Vagina (tissue), 2 donors: ENCODE measurements around the gene CDH1. TPM values are rescaled to one million over a fixed set of nuclear protein-coding genes. Genes with fewer than 3 reads are reported as not detected.

Source experiments
- DNase-seq, 2 donors: peaks; one replicate each; pipeline ENCODE4 v3.0.0-alpha.2; 2017; ENCODE audit errors: extremely low spot score in 2 of 2
- H3K27ac ChIP-seq: fragments of 200-600 bp; sonication (generic); one replicate; pipeline ENCODE4 v1.5.1; 2019
- H3K27me3 ChIP-seq: fragments of 200-600 bp; sonication (generic); one replicate; pipeline ENCODE4 v1.5.1; 2019
- H3K36me3 ChIP-seq, 2 donors: fragments of 200-600 bp; sonication (generic); one replicate each; pipeline ENCODE4 v1.5.1; 2017 to 2019
- H3K4me1 ChIP-seq: fragments of 200-600 bp; sonication (generic); one replicate; pipeline ENCODE4 v1.5.1; 2019
- H3K4me3 ChIP-seq, 2 donors: fragments of 200-600 bp; sonication (generic); 1 replicate in 1 of 2; 2 replicates in 1 of 2; pipeline ENCODE4 v1.5.1; 2016 to 2019
- H3K9me3 ChIP-seq: fragments of 200-600 bp; sonication (generic); one replicate; pipeline ENCODE4 v1.5.1; 2019
- POLR2A ChIP-seq, 2 donors: fragments of 450-650 bp; IDR thresholded peaks; one replicate each; pipeline ENCODE4 v1.6.1; 2017; ENCODE audit warnings: antibody characterized with exemption in 2 of 2, mild to moderate bottlenecking in 2 of 2, moderate library complexity in 2 of 2
- POLR2AphosphoS5 ChIP-seq, 2 donors: sonication (generic); formaldehyde crosslinking; IDR thresholded peaks; one replicate each; pipeline ENCODE4 v1.9.0; 2017; ENCODE audit warnings: antibody characterized with exemption in 2 of 2, mild to moderate bottlenecking in 2 of 2, low read depth in 1 of 2; ENCODE audit not compliant: insufficient read depth in 1 of 2
- intact Hi-C: fragments of 100-400 bp; cut with DNase I; formaldehyde crosslinking; loops from one replicate; pipeline ENCODE4 v1.15.1; 2023
- total RNA-seq: library from RNA; depleted of rRNA; stranded (reverse); fragments of >200 nt; gene quantifications from one replicate; pipeline ENCODE4 v1.2.3, GENCODE V29; 2016
- TF ChIP-seq, protein P1 (sequence below), 3 experiments: fragments of 450-650 bp in 2 of 3; fragments of 200-600 bp in 1 of 3; sonication (generic) in 1 of 3; IDR thresholded peaks; one replicate each; pipeline ENCODE4 v1.5.1; 2017 to 2019; ENCODE audit warnings: antibody characterized with exemption in 3 of 3, mild to moderate bottlenecking in 2 of 3, moderate library complexity in 2 of 3

CDH1 gene
- total RNA-seq, 1 donor from 2014 or later = 116 TPM

DNA sequence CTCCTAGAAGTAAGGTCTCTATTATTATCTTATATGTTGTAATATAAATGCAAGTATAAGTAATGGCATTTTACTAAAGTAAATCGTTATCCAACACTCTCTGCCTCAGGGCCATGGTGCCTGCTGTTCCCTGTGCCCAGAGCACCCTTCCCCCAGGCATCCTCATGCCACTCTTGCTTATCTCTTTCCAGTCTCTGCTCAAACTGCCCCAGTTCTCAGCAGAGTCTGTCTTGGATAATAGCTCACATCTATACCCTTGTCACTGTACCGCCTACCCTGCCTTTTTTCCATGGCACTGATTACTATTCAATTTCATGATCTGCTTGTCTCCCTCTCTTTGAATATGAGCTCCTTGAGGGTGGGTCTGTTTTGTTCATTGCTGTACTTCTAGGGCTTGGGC is 31.7 kb downstream of the CDH1 start:
- Histone ChIP-seq H3K4me1 (peaks cover 9% of the 10 kb centered on the region), H3K36me3 (no peaks in the 10 kb centered on the region), H3K4me3 (no peak overlapping the region), H3K27me3 (no peaks in the 10 kb centered on the region), H3K27ac (no peak overlapping the region), H3K9me3 (no peaks in the 10 kb centered on the region)
- intact Hi-C loops = no loop called here
- no peak for DNase-seq
- TF ChIP-seq, protein P1, sequence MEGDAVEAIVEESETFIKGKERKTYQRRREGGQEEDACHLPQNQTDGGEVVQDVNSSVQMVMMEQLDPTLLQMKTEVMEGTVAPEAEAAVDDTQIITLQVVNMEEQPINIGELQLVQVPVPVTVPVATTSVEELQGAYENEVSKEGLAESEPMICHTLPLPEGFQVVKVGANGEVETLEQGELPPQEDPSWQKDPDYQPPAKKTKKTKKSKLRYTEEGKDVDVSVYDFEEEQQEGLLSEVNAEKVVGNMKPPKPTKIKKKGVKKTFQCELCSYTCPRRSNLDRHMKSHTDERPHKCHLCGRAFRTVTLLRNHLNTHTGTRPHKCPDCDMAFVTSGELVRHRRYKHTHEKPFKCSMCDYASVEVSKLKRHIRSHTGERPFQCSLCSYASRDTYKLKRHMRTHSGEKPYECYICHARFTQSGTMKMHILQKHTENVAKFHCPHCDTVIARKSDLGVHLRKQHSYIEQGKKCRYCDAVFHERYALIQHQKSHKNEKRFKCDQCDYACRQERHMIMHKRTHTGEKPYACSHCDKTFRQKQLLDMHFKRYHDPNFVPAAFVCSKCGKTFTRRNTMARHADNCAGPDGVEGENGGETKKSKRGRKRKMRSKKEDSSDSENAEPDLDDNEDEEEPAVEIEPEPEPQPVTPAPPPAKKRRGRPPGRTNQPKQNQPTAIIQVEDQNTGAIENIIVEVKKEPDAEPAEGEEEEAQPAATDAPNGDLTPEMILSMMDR (IDR thresholded peaks at IDR 0.05) = no peak
- TF ChIP-seq POLR2A (IDR thresholded peaks at IDR 0.05) = no peak
- TF ChIP-seq POLR2AphosphoS5 (IDR thresholded peaks at IDR 0.05; ENCODE audit: insufficient read depth in 1 of 2, low read depth in 1 of 2) = no peak

DNA sequence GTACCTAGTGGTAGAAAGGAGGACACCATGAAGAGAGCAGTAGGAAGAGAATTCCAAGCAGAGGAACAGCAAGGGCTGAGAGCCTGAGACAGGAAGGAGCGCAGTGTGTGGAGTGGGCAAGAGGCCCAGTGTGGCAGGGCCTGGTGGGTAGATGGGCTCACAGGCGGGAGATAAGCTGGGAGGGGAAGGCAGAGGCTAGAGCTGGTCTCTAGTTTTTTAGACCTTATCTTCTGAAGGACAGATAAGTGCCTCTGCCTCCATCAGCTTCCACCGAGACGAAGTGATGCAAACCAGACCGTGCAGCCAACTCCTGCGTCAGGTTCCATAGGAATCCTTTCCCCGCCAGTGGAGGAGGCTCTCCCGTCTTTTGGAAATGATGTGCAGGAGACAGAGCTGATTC is 33.6 kb downstream of the CDH1 start:
- Histone ChIP-seq H3K27ac (no peak overlapping the region), H3K4me1 (no peaks in the 10 kb centered on the region), H3K9me3 (no peaks in the 10 kb centered on the region), H3K36me3 (no peaks in the 10 kb centered on the region), H3K27me3 (no peaks in the 10 kb centered on the region), H3K4me3 (no peak overlapping the region)
- DNase-seq = no peak
- TF ChIP-seq POLR2AphosphoS5 (IDR thresholded peaks at IDR 0.05; ENCODE audit: insufficient read depth in 1 of 2, low read depth in 1 of 2) (no peak), POLR2A (IDR thresholded peaks at IDR 0.05) (no peak)
- TF ChIP-seq, protein P1 (IDR thresholded peaks at IDR 0.05) = no peak
- intact Hi-C loops = no loop called here

DNA sequence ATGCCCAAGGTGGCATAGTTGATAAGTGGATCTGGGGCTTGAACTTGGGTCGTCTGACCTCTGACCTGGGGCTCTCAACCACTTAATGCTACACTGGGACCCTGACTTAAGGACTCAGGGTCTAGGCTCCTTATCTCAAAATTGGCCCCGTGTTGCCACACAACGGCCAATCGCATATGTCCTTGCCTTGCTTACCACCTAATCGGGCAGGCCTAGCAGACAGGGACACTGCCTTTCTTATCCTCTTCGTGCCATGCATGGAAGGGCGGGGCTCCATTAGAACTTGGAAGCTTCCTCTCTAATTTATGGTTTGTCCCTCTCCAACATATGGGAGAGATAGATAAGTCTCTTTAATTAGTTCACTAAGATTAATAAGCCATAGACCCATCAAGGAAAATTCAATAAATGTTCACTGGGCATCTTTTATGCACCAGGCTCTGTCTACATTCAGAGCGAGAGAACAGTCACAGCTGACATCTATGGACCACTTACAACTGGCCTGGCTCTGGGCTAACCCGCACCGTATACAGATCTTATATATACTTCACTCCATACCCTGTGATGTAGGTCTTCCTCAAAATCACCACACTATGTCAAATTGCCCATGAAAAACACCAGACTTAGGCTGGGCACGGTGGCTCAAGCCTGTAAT is 35.1 kb downstream of the CDH1 start:
- no peaks in the 10 kb centered on the region for H3K4me1 ChIP-seq
- no peaks in the 10 kb centered on the region for H3K9me3 ChIP-seq
- no peaks in the 10 kb centered on the region for H3K36me3 ChIP-seq
- no peak for DNase-seq
- intact Hi-C loops = no loop called here
- TF ChIP-seq POLR2A (IDR thresholded peaks at IDR 0.05) (no peak), POLR2AphosphoS5 (IDR thresholded peaks at IDR 0.05; ENCODE audit: insufficient read depth in 1 of 2, low read depth in 1 of 2) (no peak)
- TF ChIP-seq, protein P1 (IDR thresholded peaks at IDR 0.05) = no peak
- no peak overlapping the region for H3K4me3 ChIP-seq
- no peaks in the 10 kb centered on the region for H3K27me3 ChIP-seq
- no peak overlapping the region for H3K27ac ChIP-seq

DNA sequence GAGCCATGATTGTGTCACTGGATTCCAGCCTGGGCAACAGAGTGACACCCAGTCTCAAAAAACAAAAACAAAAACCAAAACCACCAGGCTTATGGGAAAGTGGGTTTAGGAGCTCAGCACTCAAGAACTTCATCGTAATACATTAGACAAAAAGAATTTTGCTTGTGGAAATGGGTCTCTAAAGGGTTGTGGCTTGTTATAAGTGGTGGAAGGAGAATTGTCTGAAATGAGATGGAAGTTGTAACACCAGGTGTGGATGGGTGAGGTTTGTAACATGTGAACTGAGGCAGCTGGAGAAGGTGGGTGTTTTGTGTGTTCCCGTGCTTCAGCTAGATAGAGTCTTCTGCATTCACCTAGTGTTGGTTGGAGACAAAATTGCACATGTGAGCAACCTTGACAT is 35.8 kb downstream of the CDH1 start:
- no peaks in the 10 kb centered on the region for H3K36me3 ChIP-seq
- no peak for DNase-seq
- H3K27ac ChIP-seq = no peak overlapping the region
- H3K27me3 ChIP-seq = no peaks in the 10 kb centered on the region
- intact Hi-C loops = no loop called here
- H3K4me3 ChIP-seq = no peak overlapping the region
- TF ChIP-seq, protein P1 (IDR thresholded peaks at IDR 0.05) = no peak
- TF ChIP-seq POLR2A (IDR thresholded peaks at IDR 0.05) = no peak
- TF ChIP-seq POLR2AphosphoS5 (IDR thresholded peaks at IDR 0.05; ENCODE audit: insufficient read depth in 1 of 2, low read depth in 1 of 2) = no peak
- H3K4me1 ChIP-seq = peaks cover 2% of the 10 kb centered on the region
- H3K9me3 ChIP-seq = no peaks in the 10 kb centered on the region

DNA sequence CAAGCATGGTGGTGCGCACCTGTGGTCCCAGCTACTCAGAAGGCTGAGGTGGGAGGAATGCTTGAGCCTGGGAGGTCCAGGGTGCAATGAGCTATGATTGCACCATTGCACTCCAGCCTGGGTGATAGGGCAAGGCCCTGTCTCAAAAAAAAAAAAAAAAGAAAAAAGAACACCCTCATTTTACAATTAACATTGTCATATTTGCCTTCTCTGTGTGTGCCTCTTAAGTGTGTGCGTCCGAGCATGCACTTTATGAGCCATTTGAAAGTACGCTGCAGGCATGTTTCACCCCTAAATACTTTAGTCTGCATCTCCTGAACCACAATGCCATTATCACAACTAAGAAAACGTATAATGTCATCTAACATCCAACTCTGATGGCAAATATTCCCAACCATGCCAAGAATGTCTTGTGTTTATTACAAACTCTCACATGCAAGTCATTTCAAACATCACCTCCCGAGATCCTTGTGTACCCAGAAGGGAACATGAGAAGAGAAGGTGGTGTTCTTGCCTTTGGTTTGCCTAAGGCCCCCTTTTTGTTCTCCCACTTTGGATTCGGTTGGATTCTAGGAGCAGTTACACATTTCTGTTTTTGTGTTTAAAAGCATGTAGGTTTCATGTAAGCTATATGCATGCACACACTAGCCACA is 38.0 kb downstream of the CDH1 start:
- TF ChIP-seq POLR2AphosphoS5 (IDR thresholded peaks at IDR 0.05; ENCODE audit: insufficient read depth in 1 of 2, low read depth in 1 of 2) = no peak
- TF ChIP-seq, protein P1 (IDR thresholded peaks at IDR 0.05) = no peak
- no peak for TF ChIP-seq POLR2A (IDR thresholded peaks at IDR 0.05)
- Histone ChIP-seq H3K27me3 (no peaks in the 10 kb centered on the region), H3K4me3 (no peak overlapping the region), H3K4me1 (peaks cover 7% of the 10 kb centered on the region), H3K27ac (no peak overlapping the region), H3K9me3 (no peaks in the 10 kb centered on the region), H3K36me3 (no peaks in the 10 kb centered on the region)
- intact Hi-C loops = no loop called here
- no peak for DNase-seq
